Activated CD4-positive, alpha-beta memory T cell treated with anti-CD3 and anti-CD28 coated beads, Interleukin-2, amount 10 ng/mL, durations not matched to agents 7 days and 5 days (primary cell): ENCODE measurements around the gene CELA1. TPM values are rescaled to one million over a fixed set of nuclear protein-coding genes. Genes with fewer than 3 reads are reported as not detected.

Experiments used
- CTCF ChIA-PET: fragments of 350-600 bp; sonication (Branson Sonifier 250); formaldehyde crosslinking; loops from one replicate; lab custom pipeline; 2021; ENCODE audit warnings: antibody characterized with exemption, inconsistent platforms; lab: Charles Lee
- POLR2A ChIA-PET: fragments of 350-600 bp; sonication (Branson Sonifier 250); formaldehyde crosslinking; loops from one replicate; lab custom pipeline; 2021; ENCODE audit warnings: antibody characterized with exemption; lab: Charles Lee
- DNase-seq: peaks from one replicate; pipeline ENCODE4 v3.0.0-alpha.2; 2020
- H3K27ac Mint-ChIP-seq: one replicate; pipeline ENCODE4 v1.8.0; 2021; ENCODE audit warnings: mild to moderate bottlenecking, mixed read lengths
- H3K27me3 Mint-ChIP-seq: one replicate; pipeline ENCODE4 v1.8.0; 2021; ENCODE audit warnings: mixed read lengths
- H3K36me3 Mint-ChIP-seq: one replicate; pipeline ENCODE4 v1.8.0; 2021; ENCODE audit warnings: low read depth, mixed read lengths
- H3K4me1 Mint-ChIP-seq: one replicate; pipeline ENCODE4 v1.8.0; 2021; ENCODE audit warnings: mixed read lengths
- H3K4me3 Mint-ChIP-seq: one replicate; pipeline ENCODE4 v1.8.0; 2021; ENCODE audit warnings: mild to moderate bottlenecking, mixed read lengths
- H3K9me3 Mint-ChIP-seq: one replicate; pipeline ENCODE4 v1.8.0; 2021; ENCODE audit warnings: mixed read lengths
- total RNA-seq, 2 experiments: library from RNA; stranded (reverse); gene quantifications; one replicate each; pipeline ENCODE4 v1.2.3, GENCODE V29; 2021

Gene CELA1
- total RNA-seq: not detected

GRCh38 chr12:51346581-51346980 is at the start of gene CELA1:
TSS of gene CELA1 (minus strand) at chr12:51346679. CDS start at chr12:51346638, 41 bp downstream.
- ChIA-PET POLR2A (no interaction called here), CTCF (no interaction called here)
- H3K4me3 Mint-ChIP-seq: no peak within 1 kb of the TSS
- no peaks in the 10 kb centered on the region for H3K9me3 Mint-ChIP-seq
- H3K27me3 Mint-ChIP-seq: no peaks in the 10 kb centered on the region
- no peak for DNase-seq
- no peaks in the 10 kb centered on the region for H3K36me3 Mint-ChIP-seq
- peaks cover 2% of the 10 kb centered on the region for H3K4me1 Mint-ChIP-seq
- no peak within 1 kb of the TSS for H3K27ac Mint-ChIP-seq

DNA sequence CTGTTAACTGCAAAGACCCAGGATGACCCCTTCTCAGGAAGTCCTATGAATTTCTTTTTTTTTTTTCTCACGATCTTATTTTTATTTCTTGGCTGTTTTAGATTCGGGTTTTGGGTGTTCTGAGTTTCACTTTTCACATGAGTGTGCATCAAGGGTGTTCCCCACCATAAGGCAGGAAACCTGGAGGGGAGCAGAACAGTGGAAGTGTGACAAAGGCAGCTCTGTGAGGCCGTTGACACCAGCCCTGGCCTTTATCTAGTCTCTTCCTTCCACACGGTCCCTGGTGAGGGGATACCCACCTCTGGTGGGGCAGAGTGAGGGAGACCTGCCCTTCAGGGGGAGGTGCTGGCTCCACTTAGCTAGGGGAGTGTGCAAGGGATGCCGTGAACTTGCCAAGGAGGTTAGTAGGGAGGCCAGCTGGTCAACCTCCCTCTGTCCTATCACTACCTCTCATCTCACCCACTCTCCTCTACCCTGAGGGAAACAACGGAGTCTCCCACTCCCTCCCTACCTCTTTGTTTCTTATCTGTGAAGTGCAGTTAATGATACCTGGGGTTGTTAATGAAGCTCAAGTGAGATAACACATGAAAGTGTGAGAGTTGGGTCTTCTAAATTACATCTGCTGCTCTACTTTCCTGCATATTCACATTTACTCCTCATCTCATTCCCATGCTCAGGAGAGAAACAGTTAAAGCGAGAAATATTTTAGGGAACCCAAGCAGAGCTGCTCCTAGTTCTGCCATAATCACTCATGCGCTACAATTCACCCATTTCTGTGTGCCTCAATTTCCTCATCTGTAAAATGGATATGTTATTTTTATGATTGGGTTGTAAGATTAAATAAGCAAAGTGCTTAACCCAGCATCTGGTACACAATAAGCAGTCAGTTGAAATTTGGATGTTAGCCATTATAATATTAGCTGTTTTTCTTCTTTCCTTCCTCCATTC is 49.1 kb upstream of the CELA1 start:
- H3K27ac Mint-ChIP-seq: peak overlapping the region; percentile 96
- ChIA-PET CTCF (interaction anchor here (1.1 to 2.8 kb wide), 4 partner anchors 26 to 143 kb away, joined by 3 to 14 read pairs (median 4); no protein-coding TSS in a partner anchor), POLR2A (interaction anchor here (0.6 to 3.5 kb wide), 15 partner anchors 12 to 1173 kb away, joined by 3 to 34 read pairs (median 4); partner anchors contain the start of genes ATF1, BIN2 and SLC11A2)
- peak; percentile 45 for DNase-seq
- peaks cover 51% of the 10 kb centered on the region for H3K4me1 Mint-ChIP-seq
- H3K4me3 Mint-ChIP-seq: peak overlapping the region; percentile 76
- no peaks in the 10 kb centered on the region for H3K9me3 Mint-ChIP-seq
- H3K27me3 Mint-ChIP-seq: peaks cover 7% of the 10 kb centered on the region
- no peaks in the 10 kb centered on the region for H3K36me3 Mint-ChIP-seq

GRCh38 chr12:51393676-51394545 is 47.4 kb upstream of the CELA1 start:
- Mint-ChIP-seq H3K36me3 (no peaks in the 10 kb centered on the region), H3K27me3 (peaks cover 7% of the 10 kb centered on the region), H3K27ac (peak overlapping the region; percentile 96), H3K9me3 (no peaks in the 10 kb centered on the region), H3K4me3 (peak overlapping the region; percentile 76), H3K4me1 (peaks cover 66% of the 10 kb centered on the region)
- ChIA-PET CTCF (interaction anchor here (1.0 to 2.8 kb wide), 3 partner anchors 25 to 31 kb away, joined by 3 to 14 read pairs (median 4); partner anchors contain the start of gene SLC4A8), POLR2A (interaction anchor here (0.5 to 3.5 kb wide), 8 partner anchors 9 to 1034 kb away, joined by 3 to 34 read pairs (median 6); no protein-coding TSS in a partner anchor)
- peak; percentile 69 for DNase-seq

DNA sequence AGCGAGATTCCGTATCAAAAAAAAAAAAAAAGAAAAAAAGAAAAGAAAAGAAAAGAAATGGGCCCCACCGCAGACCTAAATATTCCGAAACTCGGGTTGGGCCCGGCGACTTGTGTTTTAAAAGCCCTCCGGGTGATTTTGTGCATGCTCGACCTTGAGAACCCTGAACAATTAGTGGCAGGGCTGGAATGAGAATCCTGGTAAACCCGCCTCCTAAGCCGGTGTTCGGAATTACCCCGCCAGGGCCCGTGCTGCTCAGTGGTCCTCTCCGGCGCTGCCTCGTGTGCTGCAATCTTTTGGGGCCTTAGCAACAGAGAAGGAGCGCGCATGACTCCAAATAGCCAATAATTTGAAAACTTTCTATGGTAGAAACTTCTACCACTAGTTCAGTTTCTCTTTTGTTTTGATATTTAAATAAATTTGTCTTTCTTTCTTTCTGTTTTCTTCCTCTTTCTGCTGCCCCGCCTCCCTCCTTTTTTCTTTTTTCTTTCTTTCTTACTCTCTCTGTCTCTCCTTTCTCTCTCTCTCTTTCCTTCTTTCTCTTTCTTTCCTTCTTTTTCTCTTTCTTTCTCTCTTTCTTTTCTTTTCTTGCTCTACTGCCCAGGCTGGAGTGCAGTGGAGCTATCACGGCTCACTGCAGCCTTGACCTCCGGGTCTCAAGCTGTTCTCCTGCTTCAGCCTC is 46.2 kb upstream of the CELA1 start:
- peaks cover 77% of the 10 kb centered on the region for H3K4me1 Mint-ChIP-seq
- CTCF ChIA-PET: no interaction called here

GRCh38 chr12:51391283-51392123 is 45.0 kb upstream of the CELA1 start, which contains the start of gene GALNT6:
TSS of gene GALNT6 (minus strand) at chr12:51391406. CDS start at chr12:51379781, 11,625 bp downstream.
- peak within 1 kb of the TSS; percentile 89 for H3K4me3 Mint-ChIP-seq
- peaks cover 79% of the 10 kb centered on the region for H3K4me1 Mint-ChIP-seq
- peaks cover 6% of the 10 kb centered on the region for H3K36me3 Mint-ChIP-seq
- peak; percentile 69 for DNase-seq
- ChIA-PET POLR2A (interaction anchor here (0.7 to 2.6 kb wide), 7 partner anchors 8 to 309 kb away, joined by 3 to 11 read pairs (median 4); partner anchors contain the start of genes CSRNP2 and DAZAP2), CTCF (interaction anchor here (1.0 kb wide), 1 partner anchor 22 kb away, joined by 3 read pairs; no protein-coding TSS in a partner anchor)
- H3K27ac Mint-ChIP-seq: peak within 1 kb of the TSS; percentile 55
- H3K27me3 Mint-ChIP-seq: no peaks in the 10 kb centered on the region
- H3K9me3 Mint-ChIP-seq: no peaks in the 10 kb centered on the region

More for the DNA sequence above, 46.2 kb upstream of the CELA1 start:
- Mint-ChIP-seq H3K9me3 (no peaks in the 10 kb centered on the region), H3K27me3 (peaks cover 2% of the 10 kb centered on the region), H3K36me3 (peaks cover 6% of the 10 kb centered on the region), H3K4me3 (peak overlapping the region; percentile 76), H3K27ac (peak overlapping the region; percentile 96)
- POLR2A ChIA-PET: interaction anchor here (1.2 to 3.5 kb wide), 5 partner anchors 9 to 154 kb away, joined by 3 to 34 read pairs (median 7); partner anchors contain the start of gene DAZAP2
- peak; percentile 26 for DNase-seq

GRCh38 chr12:51390891-51391282 is 44.4 kb upstream of the CELA1 start:
- H3K27me3 Mint-ChIP-seq: no peaks in the 10 kb centered on the region
- POLR2A ChIA-PET: interaction anchor here (0.8 to 2.6 kb wide), 4 partner anchors 10 to 308 kb away, joined by 4 to 11 read pairs (median 4); partner anchors contain the start of gene CSRNP2
- peaks cover 78% of the 10 kb centered on the region for H3K4me1 Mint-ChIP-seq
- H3K9me3 Mint-ChIP-seq: no peaks in the 10 kb centered on the region
- H3K4me3 Mint-ChIP-seq: peak overlapping the region; percentile 89
- H3K36me3 Mint-ChIP-seq: peaks cover 6% of the 10 kb centered on the region
- DNase-seq: peak; percentile 24
- CTCF ChIA-PET: interaction anchor here (1.0 kb wide), 1 partner anchor 22 kb away, joined by 3 read pairs; no protein-coding TSS in a partner anchor
- H3K27ac Mint-ChIP-seq: peak overlapping the region; percentile 55

- no peak for DNase-seq
- H3K27ac Mint-ChIP-seq: peak overlapping the region; percentile 51
- no peaks in the 10 kb centered on the region for H3K9me3 Mint-ChIP-seq
- H3K36me3 Mint-ChIP-seq: peaks cover 8% of the 10 kb centered on the region
- H3K4me3 Mint-ChIP-seq: peak overlapping the region; percentile 89
- H3K27me3 Mint-ChIP-seq: no peaks in the 10 kb centered on the region
- ChIA-PET CTCF (interaction anchor here (1.0 kb wide), 1 partner anchor 21 kb away, joined by 3 read pairs; no protein-coding TSS in a partner anchor), POLR2A (interaction anchor here (1.4 to 2.6 kb wide), 3 partner anchors 19 to 307 kb away, joined by 4 to 10 read pairs (median 5); partner anchors contain the start of gene CSRNP2)
- peaks cover 74% of the 10 kb centered on the region for H3K4me1 Mint-ChIP-seq
Measured at GRCh38 chr12:51390457-51390856, 44.0 kb upstream of the CELA1 start.

- DNase-seq: no peak
- POLR2A ChIA-PET: interaction anchor here (2.0 to 2.6 kb wide), 2 partner anchors 20 to 306 kb away, joined by 5 to 10 read pairs; partner anchors contain the start of gene CSRNP2
- Mint-ChIP-seq H3K27ac (peak overlapping the region; percentile 31), H3K4me3 (no peak overlapping the region), H3K9me3 (no peaks in the 10 kb centered on the region), H3K27me3 (no peaks in the 10 kb centered on the region), H3K36me3 (peaks cover 10% of the 10 kb centered on the region), H3K4me1 (peaks cover 64% of the 10 kb centered on the region)
- CTCF ChIA-PET: no interaction called here
Measured at GRCh38 chr12:51389302-51389999, 43.0 kb upstream of the CELA1 start.

- Mint-ChIP-seq H3K36me3 (peaks cover 10% of the 10 kb centered on the region), H3K27me3 (no peaks in the 10 kb centered on the region), H3K4me1 (peaks cover 63% of the 10 kb centered on the region), H3K27ac (no peak overlapping the region), H3K9me3 (no peaks in the 10 kb centered on the region), H3K4me3 (no peak overlapping the region)
- POLR2A ChIA-PET: interaction anchor here (2.0 kb wide), 1 partner anchor 20 kb away, joined by 10 read pairs; no protein-coding TSS in a partner anchor
- no peak for DNase-seq
- CTCF ChIA-PET: no interaction called here
Measured at GRCh38 chr12:51388846-51389245, 42.4 kb upstream of the CELA1 start.

DNA sequence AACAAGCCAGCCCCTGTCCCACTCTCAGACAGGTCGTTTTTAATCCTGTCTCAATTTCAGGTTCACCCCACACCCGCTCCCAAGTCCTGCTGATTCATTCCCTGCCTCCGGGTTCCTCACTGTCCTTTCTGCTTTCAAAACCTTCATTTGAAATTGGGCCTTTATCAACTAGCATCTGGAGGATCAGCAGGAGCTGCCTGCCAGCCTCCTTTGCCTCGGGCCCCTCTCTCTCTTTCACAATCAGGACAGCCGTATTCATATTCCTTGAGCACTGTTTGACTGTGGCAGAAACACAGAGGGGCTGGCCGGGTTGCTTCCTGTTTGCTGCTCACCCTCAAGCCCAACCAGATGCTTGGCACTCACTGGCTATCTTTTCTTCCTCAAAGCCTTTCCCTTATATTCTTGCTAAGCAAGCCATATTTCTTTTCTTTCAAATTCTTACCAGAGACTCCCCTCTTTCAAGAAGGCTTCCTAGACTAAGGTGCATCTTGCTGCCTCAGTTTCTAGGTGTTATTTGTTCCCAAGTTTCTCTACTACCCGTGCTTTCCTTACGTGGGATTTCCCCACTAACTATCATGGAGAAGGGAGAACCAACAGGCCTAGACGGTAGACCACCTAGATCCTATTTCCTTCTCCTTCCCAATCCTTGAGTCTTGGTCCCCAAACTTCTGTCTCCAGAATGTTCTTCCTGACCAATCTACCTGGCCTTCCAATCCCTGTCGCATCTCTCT is 41.8 kb upstream of the CELA1 start:
- Mint-ChIP-seq H3K4me3 (no peak overlapping the region), H3K27ac (no peak overlapping the region), H3K36me3 (peaks cover 10% of the 10 kb centered on the region), H3K4me1 (peaks cover 63% of the 10 kb centered on the region), H3K27me3 (no peaks in the 10 kb centered on the region), H3K9me3 (no peaks in the 10 kb centered on the region)
- ChIA-PET CTCF (no interaction called here), POLR2A (no interaction called here)
- DNase-seq: no peak
